ENCODE data around the gene TSPAN1.

The TSPAN1 gene, protein sequence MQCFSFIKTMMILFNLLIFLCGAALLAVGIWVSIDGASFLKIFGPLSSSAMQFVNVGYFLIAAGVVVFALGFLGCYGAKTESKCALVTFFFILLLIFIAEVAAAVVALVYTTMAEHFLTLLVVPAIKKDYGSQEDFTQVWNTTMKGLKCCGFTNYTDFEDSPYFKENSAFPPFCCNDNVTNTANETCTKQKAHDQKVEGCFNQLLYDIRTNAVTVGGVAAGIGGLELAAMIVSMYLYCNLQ

GRCh38 chr1:46174448-46175231 lies at the start of gene TSPAN1:
TSPAN1 (plus strand) TSS chr1:46175087; CDS start chr1:46181108, 6,021 bp downstream.
- H3K4me3 ChIP-seq (replicated peaks; ENCODE audit: low read depth, low read length) = no peak within 1 kb of the TSS
- DNase-seq (ENCODE audit: extremely low read depth, low read depth) = no peak
- TF ChIP-seq, protein P1, sequence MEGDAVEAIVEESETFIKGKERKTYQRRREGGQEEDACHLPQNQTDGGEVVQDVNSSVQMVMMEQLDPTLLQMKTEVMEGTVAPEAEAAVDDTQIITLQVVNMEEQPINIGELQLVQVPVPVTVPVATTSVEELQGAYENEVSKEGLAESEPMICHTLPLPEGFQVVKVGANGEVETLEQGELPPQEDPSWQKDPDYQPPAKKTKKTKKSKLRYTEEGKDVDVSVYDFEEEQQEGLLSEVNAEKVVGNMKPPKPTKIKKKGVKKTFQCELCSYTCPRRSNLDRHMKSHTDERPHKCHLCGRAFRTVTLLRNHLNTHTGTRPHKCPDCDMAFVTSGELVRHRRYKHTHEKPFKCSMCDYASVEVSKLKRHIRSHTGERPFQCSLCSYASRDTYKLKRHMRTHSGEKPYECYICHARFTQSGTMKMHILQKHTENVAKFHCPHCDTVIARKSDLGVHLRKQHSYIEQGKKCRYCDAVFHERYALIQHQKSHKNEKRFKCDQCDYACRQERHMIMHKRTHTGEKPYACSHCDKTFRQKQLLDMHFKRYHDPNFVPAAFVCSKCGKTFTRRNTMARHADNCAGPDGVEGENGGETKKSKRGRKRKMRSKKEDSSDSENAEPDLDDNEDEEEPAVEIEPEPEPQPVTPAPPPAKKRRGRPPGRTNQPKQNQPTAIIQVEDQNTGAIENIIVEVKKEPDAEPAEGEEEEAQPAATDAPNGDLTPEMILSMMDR (IDR thresholded peaks at IDR 0.05; ENCODE audit: low read depth, low read length, missing control alignments) = no peak

DNA sequence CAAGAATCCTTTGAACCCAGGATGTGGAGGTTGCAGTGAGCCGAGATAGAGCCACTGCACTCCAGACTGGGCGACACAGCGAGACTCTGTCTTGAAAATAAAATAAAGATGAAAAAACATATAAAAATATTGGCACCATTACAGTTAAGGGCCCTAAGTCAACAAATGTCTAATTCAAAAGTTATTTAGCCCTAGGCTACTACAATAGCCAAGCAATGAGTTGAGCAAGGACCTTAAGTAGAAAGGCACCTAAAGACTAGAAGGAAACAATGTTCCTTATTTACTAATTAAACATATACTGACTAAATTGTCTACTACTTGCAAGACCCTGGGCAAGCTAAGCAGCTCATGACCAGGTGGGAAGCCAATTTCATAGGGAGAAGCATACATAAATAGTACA lies 46.5 kb upstream of the TSPAN1 start:
- DNase-seq (ENCODE audit: extremely low read depth, low read depth) = no peak
- no peak overlapping the region for H3K4me3 ChIP-seq (replicated peaks; ENCODE audit: low read depth, low read length)
- TF ChIP-seq, protein P1 (IDR thresholded peaks at IDR 0.05; ENCODE audit: low read depth, low read length, missing control alignments) = no peak

- TF ChIP-seq, protein P1 (IDR thresholded peaks at IDR 0.05; ENCODE audit: low read depth, low read length, missing control alignments) = no peak
- DNase-seq (ENCODE audit: extremely low read depth, low read depth) = no peak
Measured at GRCh38 chr1:46130121-46130520, 44.8 kb upstream of the TSPAN1 start.

DNA sequence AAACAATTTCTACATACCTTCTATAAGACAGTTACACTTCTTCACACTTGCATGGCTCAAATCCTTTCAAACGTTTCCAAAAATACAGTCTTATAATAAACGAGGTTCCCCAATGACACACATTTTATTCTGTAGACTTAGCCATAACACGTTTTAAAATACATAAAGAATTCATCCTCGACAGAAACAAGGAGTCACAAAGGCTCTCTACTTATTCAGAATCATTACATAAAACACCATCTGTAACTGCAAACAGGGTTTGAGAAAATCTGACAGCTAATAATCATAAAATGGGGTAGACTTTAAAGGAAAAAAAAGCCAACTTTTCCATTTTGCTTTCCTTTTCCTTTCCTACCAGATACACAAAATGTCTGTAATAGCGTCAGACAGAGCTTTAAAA lies 44.3 kb upstream of the TSPAN1 start:
- H3K4me3 ChIP-seq (replicated peaks; ENCODE audit: low read depth, low read length) = peak overlapping the region; percentile 68
- no peak for DNase-seq (ENCODE audit: extremely low read depth, low read depth)
- TF ChIP-seq, protein P1 (IDR thresholded peaks at IDR 0.05; ENCODE audit: low read depth, low read length, missing control alignments) = no peak

More at GRCh38 chr1:46130121-46130520, 44.8 kb upstream of the TSPAN1 start:
- peak overlapping the region; percentile 68 for H3K4me3 ChIP-seq (replicated peaks; ENCODE audit: low read depth, low read length)

GRCh38 chr1:46131093-46131492 lies 43.8 kb upstream of the TSPAN1 start:
- no peak for DNase-seq (ENCODE audit: extremely low read depth, low read depth)
- TF ChIP-seq, protein P1 (IDR thresholded peaks at IDR 0.05; ENCODE audit: low read depth, low read length, missing control alignments) = no peak
- H3K4me3 ChIP-seq (replicated peaks; ENCODE audit: low read depth, low read length) = peak overlapping the region; percentile 68

DNA sequence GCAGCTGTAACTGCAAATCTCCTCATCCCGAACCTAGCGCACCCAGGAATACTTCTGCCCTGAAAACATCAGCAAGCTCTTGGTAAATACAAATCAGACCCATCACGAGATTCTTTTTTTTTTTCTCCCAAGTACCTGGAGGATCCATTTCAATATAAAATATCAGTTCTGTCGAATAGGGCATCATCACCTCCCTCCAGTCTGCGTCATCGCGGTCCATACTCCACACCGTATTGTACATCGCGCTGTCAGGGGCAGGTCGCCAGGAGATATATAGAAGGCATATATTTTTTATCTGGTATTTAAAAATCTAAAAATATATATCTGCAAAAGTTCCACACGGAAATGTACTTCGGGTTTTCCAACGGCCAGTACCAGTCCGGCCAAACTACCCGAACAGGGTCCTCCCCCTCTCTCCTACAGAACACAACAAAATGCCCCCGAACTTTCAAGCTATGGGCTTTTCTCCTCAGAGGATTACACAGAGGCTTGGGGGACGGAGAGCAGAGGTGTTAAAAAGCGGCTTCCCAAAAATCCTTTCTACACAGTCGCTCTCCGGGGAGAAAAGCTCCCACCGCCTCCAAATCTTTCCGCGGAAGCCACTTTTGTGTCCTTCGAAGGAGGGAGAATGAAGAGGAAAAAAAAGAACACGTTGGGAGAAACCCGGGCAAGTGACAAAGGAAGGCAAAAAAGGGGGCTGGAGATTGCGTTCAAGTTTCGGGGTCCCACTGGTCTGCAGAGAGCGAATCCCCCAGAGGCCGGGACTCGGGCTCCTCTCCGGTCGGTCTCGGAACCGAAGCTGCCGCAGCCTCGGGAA lies 43.0 kb upstream of the TSPAN1 start:
- H3K4me3 ChIP-seq (replicated peaks; ENCODE audit: low read depth, low read length) = peak overlapping the region; percentile 68
- TF ChIP-seq, protein P1 (IDR thresholded peaks at IDR 0.05; ENCODE audit: low read depth, low read length, missing control alignments) = no peak
- DNase-seq (ENCODE audit: extremely low read depth, low read depth) = no peak
